Keratinocyte (primary cell): ENCODE measurements around the gene ANKRD6.

Experiments used
- CTCF ChIP-seq, 3 experiments: IDR thresholded peaks in 1 of 3; conservative IDR thresholded peaks in 1 of 3; optimal IDR thresholded peaks in 1 of 3; 2 replicates in 2 of 3; 3 replicates in 1 of 3; pipeline versions ENCODE3 to v1.5.1; 2011; ENCODE audit warnings: low read length in 3 of 3, mild to moderate bottlenecking in 3 of 3, moderate library complexity in 2 of 3, control low read depth in 1 of 3, inconsistent platforms in 1 of 3; ENCODE audit not compliant: insufficient read depth in 2 of 3; ENCODE audit errors: extremely low read depth in 1 of 3
- EZH2 ChIP-seq: IDR thresholded peaks from one replicate; pipeline ENCODE4 v1.6.1; 2012; ENCODE audit warnings: inconsistent platforms, mild to moderate bottlenecking, low read length, moderate library complexity

GRCh38 chr6:89471287-89471867 is 38.4 kb downstream of the ANKRD6 start:
- TF ChIP-seq CTCF (optimal IDR thresholded peaks at IDR 0.05 in 1 of 3, IDR thresholded peaks at IDR 0.05 in 1 of 3, conservative IDR thresholded peaks at IDR 0.05 in 1 of 3; ENCODE audit: extremely low read depth in 1 of 3, insufficient read depth in 2 of 3, low read length in 3 of 3) (no peak), EZH2 (no peak)
